Measurements from ENCODE around the gene KLF6. TPM values are rescaled to one million over a fixed set of nuclear protein-coding genes. Genes with fewer than 3 reads are reported as not detected.

Gene KLF6
- total and polyA plus RNA-seq, 9 of the 15 experiments (the other 6 are each of a cell fraction or from before 2014, with no cell fraction given), result 3.2 to 23.9 (median 8.0) TPM

- TF ChIP-seq, protein P1, sequence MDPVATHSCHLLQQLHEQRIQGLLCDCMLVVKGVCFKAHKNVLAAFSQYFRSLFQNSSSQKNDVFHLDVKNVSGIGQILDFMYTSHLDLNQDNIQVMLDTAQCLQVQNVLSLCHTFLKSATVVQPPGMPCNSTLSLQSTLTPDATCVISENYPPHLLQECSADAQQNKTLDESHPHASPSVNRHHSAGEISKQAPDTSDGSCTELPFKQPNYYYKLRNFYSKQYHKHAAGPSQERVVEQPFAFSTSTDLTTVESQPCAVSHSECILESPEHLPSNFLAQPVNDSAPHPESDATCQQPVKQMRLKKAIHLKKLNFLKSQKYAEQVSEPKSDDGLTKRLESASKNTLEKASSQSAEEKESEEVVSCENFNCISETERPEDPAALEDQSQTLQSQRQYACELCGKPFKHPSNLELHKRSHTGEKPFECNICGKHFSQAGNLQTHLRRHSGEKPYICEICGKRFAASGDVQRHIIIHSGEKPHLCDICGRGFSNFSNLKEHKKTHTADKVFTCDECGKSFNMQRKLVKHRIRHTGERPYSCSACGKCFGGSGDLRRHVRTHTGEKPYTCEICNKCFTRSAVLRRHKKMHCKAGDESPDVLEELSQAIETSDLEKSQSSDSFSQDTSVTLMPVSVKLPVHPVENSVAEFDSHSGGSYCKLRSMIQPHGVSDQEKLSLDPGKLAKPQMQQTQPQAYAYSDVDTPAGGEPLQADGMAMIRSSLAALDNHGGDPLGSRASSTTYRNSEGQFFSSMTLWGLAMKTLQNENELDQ (CRISPR knock-in tag; IDR thresholded peaks at IDR 0.05; ENCODE audit: borderline replicate concordance), result no peak
- TF ChIP-seq JUND (IDR thresholded peaks at IDR 0.05; ENCODE audit: borderline replicate concordance, low read depth, low read length) (peak; percentile 67; the same call in 1 of the 2 replicates), JUND (tag; IDR thresholded peaks at IDR 0.05; ENCODE audit: borderline replicate concordance, low read depth, low read length) (peak; percentile 52; the same call in 2 of the 3 replicates), ZNF23 (CRISPR knock-in tag; IDR thresholded peaks at IDR 0.05) (no peak), RNF2 (IDR thresholded peaks at IDR 0.05) (peak; percentile 80), MED1 (CRISPR knock-in tag; IDR thresholded peaks at IDR 0.05; ENCODE audit: borderline replicate concordance) (no peak), ZNF695 (CRISPR knock-in tag; IDR thresholded peaks at IDR 0.05) (no peak), GTF2A2 (tag; IDR thresholded peaks at IDR 0.05) (0 out of 2 replicates have a peak, but pooled peaks have one; percentile 30), ZNF146 (CRISPR knock-in tag; IDR thresholded peaks at IDR 0.05; ENCODE audit: unreplicated experiment) (no peak), C11orf30 (IDR thresholded peaks at IDR 0.05; ENCODE audit: low read depth) (no peak), KAT2B (IDR thresholded peaks at IDR 0.05; ENCODE audit: low read depth, low read length) (no peak), FOXM1 (IDR thresholded peaks at IDR 0.05; ENCODE audit: low read depth) (peak; percentile 76), FOXM1 (CRISPR knock-in tag; IDR thresholded peaks at IDR 0.05; ENCODE audit: low read depth) (no peak)
- TF ChIP-seq, protein P2, sequence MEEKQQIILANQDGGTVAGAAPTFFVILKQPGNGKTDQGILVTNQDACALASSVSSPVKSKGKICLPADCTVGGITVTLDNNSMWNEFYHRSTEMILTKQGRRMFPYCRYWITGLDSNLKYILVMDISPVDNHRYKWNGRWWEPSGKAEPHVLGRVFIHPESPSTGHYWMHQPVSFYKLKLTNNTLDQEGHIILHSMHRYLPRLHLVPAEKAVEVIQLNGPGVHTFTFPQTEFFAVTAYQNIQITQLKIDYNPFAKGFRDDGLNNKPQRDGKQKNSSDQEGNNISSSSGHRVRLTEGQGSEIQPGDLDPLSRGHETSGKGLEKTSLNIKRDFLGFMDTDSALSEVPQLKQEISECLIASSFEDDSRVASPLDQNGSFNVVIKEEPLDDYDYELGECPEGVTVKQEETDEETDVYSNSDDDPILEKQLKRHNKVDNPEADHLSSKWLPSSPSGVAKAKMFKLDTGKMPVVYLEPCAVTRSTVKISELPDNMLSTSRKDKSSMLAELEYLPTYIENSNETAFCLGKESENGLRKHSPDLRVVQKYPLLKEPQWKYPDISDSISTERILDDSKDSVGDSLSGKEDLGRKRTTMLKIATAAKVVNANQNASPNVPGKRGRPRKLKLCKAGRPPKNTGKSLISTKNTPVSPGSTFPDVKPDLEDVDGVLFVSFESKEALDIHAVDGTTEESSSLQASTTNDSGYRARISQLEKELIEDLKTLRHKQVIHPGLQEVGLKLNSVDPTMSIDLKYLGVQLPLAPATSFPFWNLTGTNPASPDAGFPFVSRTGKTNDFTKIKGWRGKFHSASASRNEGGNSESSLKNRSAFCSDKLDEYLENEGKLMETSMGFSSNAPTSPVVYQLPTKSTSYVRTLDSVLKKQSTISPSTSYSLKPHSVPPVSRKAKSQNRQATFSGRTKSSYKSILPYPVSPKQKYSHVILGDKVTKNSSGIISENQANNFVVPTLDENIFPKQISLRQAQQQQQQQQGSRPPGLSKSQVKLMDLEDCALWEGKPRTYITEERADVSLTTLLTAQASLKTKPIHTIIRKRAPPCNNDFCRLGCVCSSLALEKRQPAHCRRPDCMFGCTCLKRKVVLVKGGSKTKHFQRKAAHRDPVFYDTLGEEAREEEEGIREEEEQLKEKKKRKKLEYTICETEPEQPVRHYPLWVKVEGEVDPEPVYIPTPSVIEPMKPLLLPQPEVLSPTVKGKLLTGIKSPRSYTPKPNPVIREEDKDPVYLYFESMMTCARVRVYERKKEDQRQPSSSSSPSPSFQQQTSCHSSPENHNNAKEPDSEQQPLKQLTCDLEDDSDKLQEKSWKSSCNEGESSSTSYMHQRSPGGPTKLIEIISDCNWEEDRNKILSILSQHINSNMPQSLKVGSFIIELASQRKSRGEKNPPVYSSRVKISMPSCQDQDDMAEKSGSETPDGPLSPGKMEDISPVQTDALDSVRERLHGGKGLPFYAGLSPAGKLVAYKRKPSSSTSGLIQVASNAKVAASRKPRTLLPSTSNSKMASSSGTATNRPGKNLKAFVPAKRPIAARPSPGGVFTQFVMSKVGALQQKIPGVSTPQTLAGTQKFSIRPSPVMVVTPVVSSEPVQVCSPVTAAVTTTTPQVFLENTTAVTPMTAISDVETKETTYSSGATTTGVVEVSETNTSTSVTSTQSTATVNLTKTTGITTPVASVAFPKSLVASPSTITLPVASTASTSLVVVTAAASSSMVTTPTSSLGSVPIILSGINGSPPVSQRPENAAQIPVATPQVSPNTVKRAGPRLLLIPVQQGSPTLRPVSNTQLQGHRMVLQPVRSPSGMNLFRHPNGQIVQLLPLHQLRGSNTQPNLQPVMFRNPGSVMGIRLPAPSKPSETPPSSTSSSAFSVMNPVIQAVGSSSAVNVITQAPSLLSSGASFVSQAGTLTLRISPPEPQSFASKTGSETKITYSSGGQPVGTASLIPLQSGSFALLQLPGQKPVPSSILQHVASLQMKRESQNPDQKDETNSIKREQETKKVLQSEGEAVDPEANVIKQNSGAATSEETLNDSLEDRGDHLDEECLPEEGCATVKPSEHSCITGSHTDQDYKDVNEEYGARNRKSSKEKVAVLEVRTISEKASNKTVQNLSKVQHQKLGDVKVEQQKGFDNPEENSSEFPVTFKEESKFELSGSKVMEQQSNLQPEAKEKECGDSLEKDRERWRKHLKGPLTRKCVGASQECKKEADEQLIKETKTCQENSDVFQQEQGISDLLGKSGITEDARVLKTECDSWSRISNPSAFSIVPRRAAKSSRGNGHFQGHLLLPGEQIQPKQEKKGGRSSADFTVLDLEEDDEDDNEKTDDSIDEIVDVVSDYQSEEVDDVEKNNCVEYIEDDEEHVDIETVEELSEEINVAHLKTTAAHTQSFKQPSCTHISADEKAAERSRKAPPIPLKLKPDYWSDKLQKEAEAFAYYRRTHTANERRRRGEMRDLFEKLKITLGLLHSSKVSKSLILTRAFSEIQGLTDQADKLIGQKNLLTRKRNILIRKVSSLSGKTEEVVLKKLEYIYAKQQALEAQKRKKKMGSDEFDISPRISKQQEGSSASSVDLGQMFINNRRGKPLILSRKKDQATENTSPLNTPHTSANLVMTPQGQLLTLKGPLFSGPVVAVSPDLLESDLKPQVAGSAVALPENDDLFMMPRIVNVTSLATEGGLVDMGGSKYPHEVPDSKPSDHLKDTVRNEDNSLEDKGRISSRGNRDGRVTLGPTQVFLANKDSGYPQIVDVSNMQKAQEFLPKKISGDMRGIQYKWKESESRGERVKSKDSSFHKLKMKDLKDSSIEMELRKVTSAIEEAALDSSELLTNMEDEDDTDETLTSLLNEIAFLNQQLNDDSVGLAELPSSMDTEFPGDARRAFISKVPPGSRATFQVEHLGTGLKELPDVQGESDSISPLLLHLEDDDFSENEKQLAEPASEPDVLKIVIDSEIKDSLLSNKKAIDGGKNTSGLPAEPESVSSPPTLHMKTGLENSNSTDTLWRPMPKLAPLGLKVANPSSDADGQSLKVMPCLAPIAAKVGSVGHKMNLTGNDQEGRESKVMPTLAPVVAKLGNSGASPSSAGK (IDR thresholded peaks at IDR 0.05), result no peak
These were observed 19.1 kb upstream of the KLF6 start (continued) for GRCh38 chr10:3803927-3804741.

All from K562 (cell line).